ENCODE measurements around the gene MANEAL. TPM values are rescaled to one million over a fixed set of nuclear protein-coding genes. Genes with fewer than 3 reads are reported as not detected.

MANEAL gene
- total and polyA plus RNA-seq, 2 of the 13 experiments (the other 11 are each of a cell fraction or from before 2014, with no cell fraction given) = 20.8 to 26.4 TPM

- TF ChIP-seq SKIL (CRISPR knock-in tag; IDR thresholded peaks at IDR 0.05; ENCODE audit: borderline replicate concordance) = peak; percentile 54; the same call in 1 of the 2 replicates
- TF ChIP-seq ZNF441 (CRISPR knock-in tag; IDR thresholded peaks at IDR 0.05; ENCODE audit: borderline replicate concordance) = peak; percentile 42; the same call in 1 of the 2 replicates
- no peak for TF ChIP-seq SALL2 (CRISPR knock-in tag; IDR thresholded peaks at IDR 0.05)
- TF ChIP-seq ZNF556 (CRISPR knock-in tag; IDR thresholded peaks at IDR 0.05; ENCODE audit: borderline replicate concordance) = no peak
- TF ChIP-seq ARNTL (CRISPR knock-in tag; IDR thresholded peaks at IDR 0.05) = 0 out of 2 replicates have a peak, but pooled peaks have one; percentile 30
- TF ChIP-seq AKNA (CRISPR knock-in tag; IDR thresholded peaks at IDR 0.05; ENCODE audit: borderline replicate concordance) = no peak
- no peak for TF ChIP-seq ISL2 (CRISPR knock-in tag; IDR thresholded peaks at IDR 0.05)
- no peak for TF ChIP-seq ZNF713 (CRISPR knock-in tag; IDR thresholded peaks at IDR 0.05)
- TF ChIP-seq ZBTB42 (CRISPR knock-in tag; IDR thresholded peaks at IDR 0.05) = no peak
- TF ChIP-seq PCBP1 (IDR thresholded peaks at IDR 0.05; ENCODE audit: borderline replicate concordance, low read depth, low read length) = no peak
- TF ChIP-seq PAWR (CRISPR knock-in tag; IDR thresholded peaks at IDR 0.05; ENCODE audit: borderline replicate concordance) = no peak
- TF ChIP-seq MLX (CRISPR knock-in tag; IDR thresholded peaks at IDR 0.05) = no peak
- TF ChIP-seq PLSCR1 (CRISPR knock-in tag; IDR thresholded peaks at IDR 0.05; ENCODE audit: borderline replicate concordance) = no peak
- no peak for TF ChIP-seq ZNF644 (CRISPR knock-in tag; IDR thresholded peaks at IDR 0.05; ENCODE audit: low read depth)
- TF ChIP-seq KDM2A (CRISPR knock-in tag; IDR thresholded peaks at IDR 0.05; ENCODE audit: borderline replicate concordance, low read depth) = peak; percentile 49; the same call in 1 of the 2 replicates
- TF ChIP-seq ZNF326 (CRISPR knock-in tag; IDR thresholded peaks at IDR 0.05; ENCODE audit: borderline replicate concordance) = no peak
- TF ChIP-seq ZNF629 (CRISPR knock-in tag; conservative IDR thresholded peaks at IDR 0.05) = peak; percentile 47; the same call in 1 of the 2 replicates
- peak; percentile 79 for TF ChIP-seq NR0B2 (CRISPR knock-in tag; IDR thresholded peaks at IDR 0.05)
- TF ChIP-seq KLF15 (CRISPR knock-in tag; IDR thresholded peaks at IDR 0.05; ENCODE audit: borderline replicate concordance) = no peak
- TF ChIP-seq NFRKB (IDR thresholded peaks at IDR 0.05) = no peak
- no peak for TF ChIP-seq CBX1 (IDR thresholded peaks at IDR 0.05; ENCODE audit: low read depth)
- no peak; the same call in 1 of the 2 replicates for TF ChIP-seq FOXK1 (CRISPR knock-in tag; IDR thresholded peaks at IDR 0.05; ENCODE audit: borderline replicate concordance, low read depth)
Observed at GRCh38 chr1:37793773-37794371, at the start of gene MANEAL (continued).

Measured in HepG2 (cell line).